GM12873 (cell line): ENCODE measurements around the gene PPP2R2B.

Experiments used
- TF ChIP-seq, protein P1 (sequence below): IDR thresholded peaks from 2 replicates; pipeline ENCODE4 v1.5.1; 2012; ENCODE audit warnings: low read depth, mild to moderate bottlenecking, moderate library complexity, low read length, control low read depth; ENCODE audit not compliant: insufficient read depth; ENCODE audit errors: missing control alignments

The PPP2R2B gene

DNA sequence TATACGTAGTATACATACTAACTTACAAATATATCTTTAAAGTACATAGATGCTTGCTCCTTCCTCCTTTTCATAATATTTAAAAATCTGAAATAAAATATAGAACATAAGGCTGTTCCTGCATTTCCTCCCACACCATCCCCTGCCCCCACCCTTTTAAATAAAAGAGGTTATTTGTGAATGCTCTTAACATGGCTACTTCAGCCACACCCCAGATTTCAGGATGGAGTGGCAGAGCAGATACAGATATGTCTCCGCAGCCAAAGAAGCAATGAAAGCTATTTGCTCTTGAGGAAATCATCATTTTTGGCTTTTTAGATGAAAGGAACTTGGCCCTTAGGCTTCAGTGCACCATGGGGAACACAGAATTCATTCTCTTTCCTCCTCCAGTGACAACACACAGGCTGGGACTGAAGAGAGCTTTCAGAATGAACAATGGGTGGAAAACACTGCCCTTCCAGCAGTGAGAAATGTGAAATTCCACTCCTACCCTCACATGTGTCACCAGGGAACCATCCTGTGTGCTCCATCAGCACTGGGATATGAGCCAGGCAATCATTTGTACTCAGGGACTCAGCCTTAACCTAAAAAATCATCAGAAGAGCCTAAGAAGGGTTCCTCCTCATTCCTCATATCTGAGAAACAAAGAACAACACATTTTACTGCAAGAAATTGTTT, 134.3 kb downstream of the PPP2R2B start:
- TF ChIP-seq, protein P1, sequence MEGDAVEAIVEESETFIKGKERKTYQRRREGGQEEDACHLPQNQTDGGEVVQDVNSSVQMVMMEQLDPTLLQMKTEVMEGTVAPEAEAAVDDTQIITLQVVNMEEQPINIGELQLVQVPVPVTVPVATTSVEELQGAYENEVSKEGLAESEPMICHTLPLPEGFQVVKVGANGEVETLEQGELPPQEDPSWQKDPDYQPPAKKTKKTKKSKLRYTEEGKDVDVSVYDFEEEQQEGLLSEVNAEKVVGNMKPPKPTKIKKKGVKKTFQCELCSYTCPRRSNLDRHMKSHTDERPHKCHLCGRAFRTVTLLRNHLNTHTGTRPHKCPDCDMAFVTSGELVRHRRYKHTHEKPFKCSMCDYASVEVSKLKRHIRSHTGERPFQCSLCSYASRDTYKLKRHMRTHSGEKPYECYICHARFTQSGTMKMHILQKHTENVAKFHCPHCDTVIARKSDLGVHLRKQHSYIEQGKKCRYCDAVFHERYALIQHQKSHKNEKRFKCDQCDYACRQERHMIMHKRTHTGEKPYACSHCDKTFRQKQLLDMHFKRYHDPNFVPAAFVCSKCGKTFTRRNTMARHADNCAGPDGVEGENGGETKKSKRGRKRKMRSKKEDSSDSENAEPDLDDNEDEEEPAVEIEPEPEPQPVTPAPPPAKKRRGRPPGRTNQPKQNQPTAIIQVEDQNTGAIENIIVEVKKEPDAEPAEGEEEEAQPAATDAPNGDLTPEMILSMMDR = no peak

DNA sequence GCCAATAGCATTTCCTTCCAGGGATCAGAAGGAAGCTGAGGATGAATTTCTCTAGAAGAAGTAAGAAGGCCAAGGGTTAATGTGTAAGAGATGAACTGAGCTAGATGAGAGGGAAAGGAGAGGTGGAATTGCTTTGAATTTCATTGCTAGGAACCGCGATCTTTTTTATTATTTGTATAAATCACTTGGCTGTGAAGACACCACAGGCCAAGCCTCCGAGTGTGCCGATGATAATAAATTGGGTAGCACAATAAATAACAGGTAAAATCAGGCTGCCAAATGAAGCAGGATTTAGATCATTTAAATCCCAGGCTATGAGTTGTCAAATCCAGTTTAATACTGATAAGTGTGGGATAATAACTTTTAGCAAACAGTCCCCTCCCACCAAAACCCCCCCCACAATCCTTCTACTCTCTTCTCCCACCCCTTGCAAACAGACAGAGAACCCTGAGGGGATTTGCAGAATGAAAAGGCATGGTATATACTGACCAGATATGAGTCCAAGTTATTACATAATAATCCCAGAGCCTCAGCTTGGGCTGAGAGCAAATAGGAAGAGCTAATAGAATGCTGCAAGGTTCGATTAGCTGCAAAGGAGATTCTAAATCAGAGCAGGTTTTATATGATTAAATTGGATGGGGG, 143.5 kb downstream of the PPP2R2B start:
- TF ChIP-seq, protein P1 = no peak

DNA sequence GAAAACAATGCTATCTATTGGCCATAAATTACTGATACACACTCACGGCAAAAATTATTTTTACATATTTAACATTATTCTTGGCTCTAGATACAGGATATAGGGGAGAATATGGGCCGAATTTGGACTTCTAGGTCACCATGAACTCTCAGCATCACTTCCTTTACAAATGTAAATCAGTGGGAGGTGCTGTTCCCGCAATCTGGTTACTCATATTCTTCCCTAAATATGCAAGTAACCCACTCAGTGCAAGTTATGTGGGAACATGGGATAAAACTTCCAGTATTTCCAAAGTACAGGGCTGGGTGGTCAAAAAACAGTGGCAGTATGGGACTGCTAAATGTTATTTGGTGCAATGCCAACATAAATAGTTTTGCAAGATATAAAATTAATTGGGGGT, 145.6 kb downstream of the PPP2R2B start:
- TF ChIP-seq, protein P1 = no peak

DNA sequence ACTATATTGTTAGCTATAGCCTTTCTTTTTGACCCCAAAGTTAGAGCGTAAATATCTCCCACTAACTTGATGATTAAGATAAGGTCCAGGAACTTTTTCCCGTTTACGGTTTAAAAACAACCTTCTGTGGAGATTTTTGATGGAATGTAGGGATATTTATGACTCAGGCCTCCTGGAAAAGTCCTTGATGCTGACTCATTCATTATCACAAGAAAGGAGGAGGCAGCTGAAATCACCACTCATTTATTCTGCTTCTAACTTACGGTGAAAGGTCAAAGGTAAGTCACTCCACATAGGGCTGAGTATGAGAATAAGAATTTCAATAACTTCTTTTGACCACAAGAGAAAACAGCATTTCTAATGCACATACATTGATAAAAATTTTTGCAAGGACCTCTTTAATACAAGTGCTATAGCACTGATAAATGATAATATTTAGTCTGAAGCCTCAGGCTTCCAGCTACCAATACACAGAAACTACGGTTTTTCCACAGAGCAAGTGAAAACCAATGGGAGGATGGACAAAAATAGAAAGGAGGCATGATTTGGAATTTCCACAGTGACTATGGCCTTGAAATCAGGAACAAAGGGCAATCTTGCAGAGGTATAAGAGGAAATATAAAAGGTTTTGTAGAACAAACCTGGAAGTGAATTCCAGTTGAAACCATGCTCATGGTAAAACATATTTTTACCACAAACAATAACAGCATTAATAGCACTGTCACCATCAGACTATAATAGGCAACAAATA, 146.5 kb downstream of the PPP2R2B start:
- TF ChIP-seq, protein P1 = no peak

DNA sequence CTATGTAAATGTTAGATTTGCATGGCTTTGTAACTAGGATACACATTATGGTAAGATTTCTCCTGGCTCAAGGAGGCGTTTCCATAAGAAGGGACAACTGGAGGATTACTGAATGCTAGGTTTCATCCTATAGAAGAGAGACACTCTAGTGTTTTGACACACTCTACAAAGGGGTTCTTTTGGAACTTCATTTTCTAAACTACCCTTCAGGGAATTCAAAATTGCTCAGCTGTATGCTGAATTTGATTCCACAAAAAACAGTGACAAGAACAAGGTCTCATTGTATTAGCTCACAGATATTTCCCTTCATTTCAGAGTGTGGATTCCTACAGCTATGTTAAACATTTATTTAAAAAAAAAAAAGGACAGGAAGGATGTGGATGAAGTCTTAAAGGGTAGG, 151.7 kb downstream of the PPP2R2B start:
- TF ChIP-seq, protein P1 = no peak

DNA sequence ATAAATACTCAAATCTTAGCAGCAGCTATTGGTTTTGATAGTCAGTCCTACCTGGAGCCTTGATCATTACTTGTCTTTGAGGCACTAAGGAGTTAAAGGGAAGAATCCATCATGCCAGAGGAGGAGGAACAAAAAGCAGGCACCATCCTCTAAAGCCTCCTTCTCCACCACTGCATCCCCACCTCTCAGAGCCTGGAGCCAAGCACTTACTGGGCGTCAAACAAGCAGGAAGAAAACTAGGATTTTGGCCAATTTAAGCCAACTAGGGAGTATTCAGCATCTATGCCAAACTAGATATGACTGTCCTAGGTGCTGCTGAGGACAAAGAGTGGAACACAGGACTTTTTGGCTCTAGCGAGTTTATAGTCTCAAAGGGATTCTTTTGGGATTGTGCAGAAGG, 152.5 kb downstream of the PPP2R2B start:
- TF ChIP-seq, protein P1 = no peak

DNA sequence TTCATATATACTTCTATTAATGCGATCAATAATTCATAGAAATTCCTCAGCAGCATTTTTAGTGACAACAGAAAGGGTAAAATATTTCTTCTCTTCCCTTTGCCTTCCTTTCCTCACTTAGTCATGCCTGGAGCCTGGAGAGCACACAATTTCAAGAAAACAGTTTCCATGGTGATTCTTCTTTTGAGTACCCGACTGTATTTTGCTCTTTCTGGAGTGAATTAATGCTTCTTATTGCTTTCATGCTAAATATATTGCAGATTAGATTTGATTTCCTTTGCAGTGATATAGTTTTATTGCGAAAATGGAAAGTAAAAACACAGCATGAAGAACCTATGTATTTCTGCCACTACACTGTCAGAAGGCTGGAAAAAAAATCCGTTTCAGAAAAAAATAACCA, 153.5 kb downstream of the PPP2R2B start:
- TF ChIP-seq, protein P1 = no peak
